ENCODE data around the gene SNRK. TPM values are rescaled to one million over a fixed set of nuclear protein-coding genes. Genes with fewer than 3 reads are reported as not detected.

The SNRK gene
- total RNA-seq, 1 experiment from 2014 or later = 11.8 TPM

DNA sequence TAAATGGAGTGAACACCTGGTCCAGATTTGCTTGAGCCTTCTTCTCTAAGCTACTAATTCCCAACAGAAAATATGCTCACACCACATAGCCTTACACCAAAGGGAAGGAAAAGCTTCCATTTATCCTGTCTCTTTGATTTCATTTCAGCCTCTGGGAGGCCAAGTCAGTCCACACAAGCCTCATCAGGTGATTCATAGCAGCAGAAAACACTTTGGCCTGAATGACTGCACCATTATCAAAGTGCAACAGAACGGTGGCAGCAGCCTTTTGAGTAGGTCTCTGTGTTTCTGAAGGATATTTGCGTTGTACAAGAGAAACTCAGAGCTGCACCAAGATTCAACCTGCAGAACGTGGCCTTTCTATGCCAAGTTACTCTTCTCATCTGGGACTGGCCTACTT lies 46.6 kb upstream of the SNRK start (continued):
- TF ChIP-seq, protein P1, sequence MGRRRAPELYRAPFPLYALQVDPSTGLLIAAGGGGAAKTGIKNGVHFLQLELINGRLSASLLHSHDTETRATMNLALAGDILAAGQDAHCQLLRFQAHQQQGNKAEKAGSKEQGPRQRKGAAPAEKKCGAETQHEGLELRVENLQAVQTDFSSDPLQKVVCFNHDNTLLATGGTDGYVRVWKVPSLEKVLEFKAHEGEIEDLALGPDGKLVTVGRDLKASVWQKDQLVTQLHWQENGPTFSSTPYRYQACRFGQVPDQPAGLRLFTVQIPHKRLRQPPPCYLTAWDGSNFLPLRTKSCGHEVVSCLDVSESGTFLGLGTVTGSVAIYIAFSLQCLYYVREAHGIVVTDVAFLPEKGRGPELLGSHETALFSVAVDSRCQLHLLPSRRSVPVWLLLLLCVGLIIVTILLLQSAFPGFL (CRISPR knock-in tag; IDR thresholded peaks at IDR 0.05; ENCODE audit: borderline replicate concordance) = no peak
- TF ChIP-seq ZNF416 (CRISPR knock-in tag; IDR thresholded peaks at IDR 0.05) (no peak), E2F1 (CRISPR knock-in tag; IDR thresholded peaks at IDR 0.05) (no peak), ETV6 (CRISPR knock-in tag; IDR thresholded peaks at IDR 0.05) (no peak), SP1 (CRISPR knock-in tag; conservative IDR thresholded peaks at IDR 0.05) (no peak), FOXJ3 (CRISPR knock-in tag; IDR thresholded peaks at IDR 0.05; ENCODE audit: borderline replicate concordance) (no peak), CREM (CRISPR knock-in tag; IDR thresholded peaks at IDR 0.05) (no peak)
- TF ChIP-seq, protein P2, sequence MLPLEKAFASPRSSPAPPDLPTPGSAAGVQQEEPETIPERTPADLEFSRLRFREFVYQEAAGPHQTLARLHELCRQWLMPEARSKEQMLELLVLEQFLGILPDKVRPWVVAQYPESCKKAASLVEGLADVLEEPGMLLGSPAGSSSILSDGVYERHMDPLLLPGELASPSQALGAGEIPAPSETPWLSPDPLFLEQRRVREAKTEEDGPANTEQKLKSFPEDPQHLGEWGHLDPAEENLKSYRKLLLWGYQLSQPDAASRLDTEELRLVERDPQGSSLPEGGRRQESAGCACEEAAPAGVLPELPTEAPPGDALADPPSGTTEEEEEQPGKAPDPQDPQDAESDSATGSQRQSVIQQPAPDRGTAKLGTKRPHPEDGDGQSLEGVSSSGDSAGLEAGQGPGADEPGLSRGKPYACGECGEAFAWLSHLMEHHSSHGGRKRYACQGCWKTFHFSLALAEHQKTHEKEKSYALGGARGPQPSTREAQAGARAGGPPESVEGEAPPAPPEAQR (CRISPR knock-in tag; IDR thresholded peaks at IDR 0.05) = no peak

DNA sequence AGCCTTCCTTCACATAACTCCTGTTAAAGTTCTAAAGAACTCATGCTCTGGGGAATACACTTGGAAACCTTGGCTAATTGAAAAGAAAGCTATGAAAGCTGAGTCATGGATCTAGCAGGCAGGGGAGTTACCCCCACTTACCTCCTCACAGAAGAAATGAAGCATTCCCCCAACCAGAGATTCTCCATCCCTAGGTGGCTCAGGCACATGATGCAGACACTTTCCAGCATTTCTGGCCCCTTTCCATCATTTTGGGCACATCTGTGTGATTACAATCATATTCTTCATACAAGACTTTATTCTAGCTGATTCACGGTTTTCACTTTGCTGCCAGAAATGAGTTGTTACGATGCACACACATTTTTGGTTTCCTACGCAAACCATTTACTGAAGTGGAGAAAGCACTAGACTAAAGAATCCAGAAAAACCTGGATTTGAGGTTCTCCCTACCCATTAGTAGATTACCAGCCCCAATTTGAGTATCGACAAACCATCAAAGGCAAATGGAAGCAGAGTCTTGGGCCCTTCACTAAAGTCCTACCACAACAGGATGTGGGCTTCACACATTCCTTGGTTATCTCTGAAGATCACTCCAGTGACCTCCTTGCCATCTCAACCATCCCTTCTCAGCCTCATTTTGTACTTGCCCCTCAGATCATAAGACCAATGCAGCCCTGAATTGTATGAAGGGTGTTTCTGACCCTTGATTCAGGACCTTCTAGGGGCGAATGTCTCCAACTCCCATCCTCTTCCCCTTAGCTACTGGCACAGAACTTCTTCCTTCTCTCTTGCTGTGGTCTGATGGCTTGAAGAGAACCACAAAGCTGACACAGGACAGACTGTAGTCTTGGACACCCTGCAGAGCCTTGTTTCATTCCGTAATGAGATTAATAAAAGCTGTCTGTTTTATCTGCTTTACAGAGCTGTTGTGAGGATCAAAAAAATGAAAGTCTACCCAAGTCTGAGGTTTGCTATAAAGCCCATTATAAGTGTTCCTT lies 42.5 kb upstream of the SNRK start:
- no peak for DNase-seq (ENCODE audit: low spot score)
- no peak overlapping the region for H3K4me3 Mint-ChIP-seq
- CTCF ChIA-PET = no interaction called here
- no peak overlapping the region for H3K27ac Mint-ChIP-seq
- peaks cover 6% of the 10 kb centered on the region for H3K27me3 Mint-ChIP-seq (ENCODE audit: low read depth)
- peaks cover 18% of the 10 kb centered on the region for H3K4me1 Mint-ChIP-seq
- no peak for ATAC-seq
- H3K9me3 Mint-ChIP-seq = peaks cover 29% of the 10 kb centered on the region
- POLR2A ChIA-PET = no interaction called here
- H3K36me3 Mint-ChIP-seq = peaks cover 3% of the 10 kb centered on the region; the same call in 1 of the 2 replicates
- TF ChIP-seq ZNF232 (CRISPR knock-in tag; IDR thresholded peaks at IDR 0.05) (no peak), RORB (CRISPR knock-in tag; IDR thresholded peaks at IDR 0.05) (no peak), ATF3 (CRISPR knock-in tag; conservative IDR thresholded peaks at IDR 0.05) (no peak), JAZF1 (CRISPR knock-in tag; IDR thresholded peaks at IDR 0.05) (no peak), TP53 (CRISPR knock-in tag; IDR thresholded peaks at IDR 0.05) (no peak), STAT6 (CRISPR knock-in tag; conservative IDR thresholded peaks at IDR 0.05; ENCODE audit: low read depth) (no peak), KAT7 (CRISPR knock-in tag; IDR thresholded peaks at IDR 0.05; ENCODE audit: borderline replicate concordance) (no peak), MXD4 (CRISPR knock-in tag; IDR thresholded peaks at IDR 0.05; ENCODE audit: borderline replicate concordance) (no peak), TCF7 (CRISPR knock-in tag; IDR thresholded peaks at IDR 0.05; ENCODE audit: low read depth) (no peak), MAX (CRISPR knock-in tag; IDR thresholded peaks at IDR 0.05) (no peak), ZNF121 (CRISPR knock-in tag; IDR thresholded peaks at IDR 0.05) (no peak), SMAD3 (CRISPR knock-in tag; IDR thresholded peaks at IDR 0.05; ENCODE audit: borderline replicate concordance) (no peak), GTF2I (CRISPR knock-in tag; conservative IDR thresholded peaks at IDR 0.05) (no peak), ZNF416 (CRISPR knock-in tag; IDR thresholded peaks at IDR 0.05) (no peak)
- TF ChIP-seq, protein P3, sequence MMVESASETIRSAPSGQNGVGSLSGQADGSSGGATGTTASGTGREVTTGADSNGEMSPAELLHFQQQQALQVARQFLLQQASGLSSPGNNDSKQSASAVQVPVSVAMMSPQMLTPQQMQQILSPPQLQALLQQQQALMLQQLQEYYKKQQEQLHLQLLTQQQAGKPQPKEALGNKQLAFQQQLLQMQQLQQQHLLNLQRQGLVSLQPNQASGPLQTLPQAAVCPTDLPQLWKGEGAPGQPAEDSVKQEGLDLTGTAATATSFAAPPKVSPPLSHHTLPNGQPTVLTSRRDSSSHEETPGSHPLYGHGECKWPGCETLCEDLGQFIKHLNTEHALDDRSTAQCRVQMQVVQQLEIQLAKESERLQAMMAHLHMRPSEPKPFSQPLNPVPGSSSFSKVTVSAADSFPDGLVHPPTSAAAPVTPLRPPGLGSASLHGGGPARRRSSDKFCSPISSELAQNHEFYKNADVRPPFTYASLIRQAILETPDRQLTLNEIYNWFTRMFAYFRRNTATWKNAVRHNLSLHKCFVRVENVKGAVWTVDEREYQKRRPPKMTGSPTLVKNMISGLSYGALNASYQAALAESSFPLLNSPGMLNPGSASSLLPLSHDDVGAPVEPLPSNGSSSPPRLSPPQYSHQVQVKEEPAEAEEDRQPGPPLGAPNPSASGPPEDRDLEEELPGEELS (CRISPR knock-in tag; IDR thresholded peaks at IDR 0.05) = no peak
- TF ChIP-seq, protein P4, sequence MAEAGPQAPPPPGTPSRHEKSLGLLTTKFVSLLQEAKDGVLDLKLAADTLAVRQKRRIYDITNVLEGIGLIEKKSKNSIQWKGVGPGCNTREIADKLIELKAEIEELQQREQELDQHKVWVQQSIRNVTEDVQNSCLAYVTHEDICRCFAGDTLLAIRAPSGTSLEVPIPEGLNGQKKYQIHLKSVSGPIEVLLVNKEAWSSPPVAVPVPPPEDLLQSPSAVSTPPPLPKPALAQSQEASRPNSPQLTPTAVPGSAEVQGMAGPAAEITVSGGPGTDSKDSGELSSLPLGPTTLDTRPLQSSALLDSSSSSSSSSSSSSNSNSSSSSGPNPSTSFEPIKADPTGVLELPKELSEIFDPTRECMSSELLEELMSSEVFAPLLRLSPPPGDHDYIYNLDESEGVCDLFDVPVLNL (CRISPR knock-in tag; IDR thresholded peaks at IDR 0.05; ENCODE audit: borderline replicate concordance, low read depth) = no peak
- TF ChIP-seq, protein P1 (CRISPR knock-in tag; IDR thresholded peaks at IDR 0.05; ENCODE audit: borderline replicate concordance) = no peak

Measured in WTC11 (cell line).